ENCODE data around the gene TSPAN3.

The TSPAN3 gene

DNA sequence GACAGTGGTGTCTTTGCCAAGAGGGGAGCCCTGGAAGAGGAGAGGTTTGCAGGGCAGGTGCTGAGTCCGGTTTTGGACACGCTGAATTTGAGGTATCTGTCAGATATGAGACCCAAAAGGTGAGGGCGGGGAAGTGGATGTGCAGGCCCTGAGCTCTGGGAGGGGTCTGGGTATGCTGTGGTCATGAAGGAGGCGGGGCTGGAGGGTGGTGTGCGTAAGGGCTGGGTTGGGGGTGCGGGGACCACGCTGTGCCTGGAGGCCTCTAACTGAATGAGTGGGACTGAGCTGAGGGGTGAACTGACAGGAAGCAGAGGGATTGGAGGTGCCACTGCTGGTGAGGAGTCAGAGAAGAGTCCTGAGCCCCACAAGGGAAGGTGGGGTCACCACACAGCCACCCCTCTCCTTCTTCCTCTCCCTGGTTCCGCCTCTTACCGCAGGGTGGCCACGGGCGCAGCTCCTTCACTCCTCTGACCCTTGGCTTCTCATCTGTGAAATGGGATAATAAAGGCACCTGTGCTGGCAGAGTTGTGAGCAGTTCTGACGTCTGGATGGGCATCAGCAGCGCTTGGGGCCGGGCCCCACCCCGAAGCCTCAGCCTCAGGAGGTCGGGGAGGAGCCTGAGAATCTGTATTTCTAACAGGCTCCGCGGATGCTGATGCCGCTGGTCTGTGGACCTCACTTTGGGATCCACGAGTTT, 47.2 kb downstream of the TSPAN3 start:
- no peak for DNase-seq (ENCODE audit: low read depth)

DNA sequence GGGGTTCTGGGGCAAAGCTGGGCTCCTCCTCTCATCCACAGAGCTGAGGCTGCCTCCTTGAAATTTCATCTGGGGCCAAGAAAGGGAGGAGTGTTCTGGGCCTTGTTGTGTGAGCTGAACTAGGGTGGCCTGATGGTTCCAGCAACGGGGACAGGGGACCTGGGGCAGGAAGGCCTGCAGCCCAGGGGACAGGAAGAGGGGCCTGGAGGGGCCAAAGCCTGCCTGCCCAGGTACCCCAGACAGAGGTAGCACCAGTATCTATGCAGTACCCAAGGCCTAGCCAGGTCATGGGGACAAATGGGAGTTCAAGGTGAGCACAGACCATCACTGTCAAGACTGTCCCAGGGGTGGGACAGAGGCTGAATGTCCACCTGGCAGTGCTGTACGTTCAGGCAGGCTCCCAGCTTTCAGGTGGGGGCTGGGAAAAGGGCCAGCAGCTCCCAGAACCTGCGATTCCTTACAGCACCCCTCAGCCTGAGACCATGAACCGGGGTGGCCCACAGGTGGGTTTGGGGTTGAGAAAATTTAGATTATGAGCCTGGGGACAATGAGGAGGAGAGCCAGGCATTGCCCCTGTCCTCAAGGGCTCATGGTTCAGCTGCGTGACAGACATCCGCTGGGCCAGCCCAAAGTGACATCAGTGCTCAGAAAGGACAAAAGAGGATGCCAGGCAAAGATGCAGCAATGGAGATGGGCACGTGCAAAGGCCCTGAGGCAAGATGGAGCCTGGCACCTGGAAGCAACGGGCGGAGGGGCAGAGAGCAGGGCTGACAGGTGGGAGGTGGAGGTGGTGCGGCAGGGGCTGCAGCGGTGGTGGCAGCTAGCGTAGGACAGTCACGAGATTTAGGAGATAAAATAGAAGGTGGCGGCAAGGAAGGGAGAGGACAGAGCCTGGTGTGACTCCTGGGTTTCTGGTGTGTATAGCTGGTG, 48.0 kb downstream of the TSPAN3 start:
- DNase-seq (ENCODE audit: low read depth), result no peak

DNA sequence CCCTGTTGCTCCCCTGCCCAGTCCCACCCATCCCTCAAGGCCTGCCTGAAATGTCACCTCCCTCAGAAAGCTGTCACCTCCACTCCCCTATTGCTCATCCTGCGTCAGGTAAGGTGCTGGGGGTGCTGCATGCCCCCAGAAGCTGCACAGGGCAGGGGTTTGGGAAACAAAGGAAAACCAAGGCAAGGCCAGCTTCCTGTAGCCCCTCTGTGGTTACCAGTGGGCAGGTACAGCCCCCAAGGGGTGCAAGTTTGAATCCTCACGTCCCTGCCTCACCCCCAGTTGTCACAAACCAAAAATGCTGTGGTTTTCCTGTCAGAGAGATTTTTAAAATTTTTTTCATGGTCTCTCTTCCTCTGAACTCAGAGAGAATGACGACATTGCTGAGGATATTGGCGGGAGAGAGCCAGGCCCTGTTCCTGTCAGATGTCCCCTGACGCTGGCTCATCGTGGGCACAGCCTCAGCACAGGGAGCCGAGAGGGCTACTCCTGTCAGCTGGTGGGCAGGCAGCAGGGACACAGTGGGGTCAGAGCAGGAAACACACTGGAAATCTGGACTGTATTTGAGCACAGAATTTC, 49.0 kb downstream of the TSPAN3 start:
- DNase-seq (ENCODE audit: low read depth), result peak; percentile 40

DNA sequence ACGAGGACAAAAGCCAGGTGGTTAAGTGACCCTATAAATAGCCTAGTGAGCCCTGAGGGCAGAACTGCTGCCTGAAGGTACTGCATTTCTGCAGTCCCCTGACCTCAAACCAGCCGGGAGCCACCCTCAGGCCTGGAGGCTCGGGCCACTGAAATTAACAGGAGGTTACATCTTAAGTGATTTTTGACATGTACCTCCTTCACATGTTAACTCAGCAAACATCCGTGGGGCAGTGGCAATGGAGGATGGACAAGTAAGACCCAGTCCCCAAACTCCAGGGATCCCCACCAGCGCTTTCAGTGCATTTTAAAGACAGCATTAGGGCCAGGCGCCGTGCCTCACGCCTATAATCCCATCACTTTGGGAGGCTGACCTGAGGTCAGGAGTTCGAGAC, 49.8 kb downstream of the TSPAN3 start:
- DNase-seq (ENCODE audit: low read depth), result no peak

DNA sequence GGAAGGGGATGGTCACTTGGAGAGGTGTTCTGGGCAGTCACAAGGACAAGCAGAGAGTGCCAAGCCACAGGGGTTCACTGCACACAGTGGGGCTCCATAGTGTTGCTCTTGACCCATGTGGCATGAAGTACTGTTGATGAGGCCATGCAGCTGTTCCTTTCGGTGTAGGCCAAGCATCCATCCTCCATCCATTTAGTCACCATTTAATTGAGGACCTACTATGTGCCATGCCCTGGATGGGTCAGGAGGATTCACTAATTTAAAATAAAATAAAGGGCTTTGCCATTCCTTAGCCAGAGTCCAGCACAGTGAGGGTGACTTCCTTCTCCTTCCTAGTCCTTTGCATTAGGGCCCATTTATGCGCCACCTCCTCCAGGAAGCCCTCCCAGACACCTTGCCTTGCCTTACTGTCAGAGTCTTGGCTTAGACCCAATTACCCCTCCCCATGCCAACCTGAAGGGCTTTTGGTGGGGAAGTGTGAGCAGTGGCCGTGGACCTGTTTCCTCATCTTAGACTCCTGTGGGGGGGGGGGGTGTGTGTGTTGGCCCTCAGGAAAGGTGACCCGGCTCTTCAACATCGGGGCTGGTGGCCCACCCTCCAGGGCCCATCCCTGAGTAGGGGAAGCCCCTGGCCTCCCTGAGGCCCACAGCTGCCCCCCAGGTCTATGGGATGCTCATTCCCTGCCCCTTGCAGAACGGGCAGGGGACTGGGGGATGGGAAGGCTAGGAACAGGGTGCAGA, 50.4 kb downstream of the TSPAN3 start:
- no peak for DNase-seq (ENCODE audit: low read depth)

DNA sequence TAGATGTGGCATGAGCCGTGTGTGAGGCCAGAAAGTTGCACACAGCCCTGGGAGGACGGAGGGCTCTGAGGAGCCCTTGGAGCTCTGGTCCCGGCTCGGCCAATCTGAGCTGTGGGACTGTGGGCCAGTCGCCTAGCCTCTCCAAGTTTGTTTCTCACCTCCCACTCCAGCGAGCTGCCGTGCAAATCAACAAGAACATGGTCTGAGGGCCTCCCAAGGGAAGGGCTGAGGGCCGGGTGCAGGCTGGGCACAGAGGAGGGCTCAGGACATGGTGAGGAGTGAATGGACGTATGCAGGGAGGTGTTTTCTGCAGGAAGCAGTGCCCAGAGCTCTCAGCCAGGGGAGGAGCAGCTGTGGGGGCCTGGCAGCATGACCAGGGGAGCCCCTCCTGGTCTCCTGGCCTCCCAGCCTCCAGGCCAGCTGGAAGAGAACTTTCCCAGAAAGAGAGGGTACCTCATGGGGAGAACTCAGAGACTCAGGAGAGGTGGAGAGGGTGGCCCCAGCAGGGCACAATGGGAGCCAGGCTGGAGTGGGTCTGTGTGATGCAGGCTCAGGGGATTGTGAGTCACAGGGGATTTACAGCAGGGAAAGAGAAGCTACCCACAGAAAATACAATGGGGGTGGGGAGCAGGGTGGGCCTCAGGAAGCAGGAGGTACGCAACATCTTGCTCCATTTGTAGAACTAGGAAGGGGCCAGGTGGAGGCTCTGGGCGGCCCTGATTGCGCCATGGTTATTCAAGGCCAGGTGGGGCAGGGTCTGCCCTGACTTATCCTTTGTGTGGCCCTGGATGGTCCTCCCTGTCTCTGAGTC, 51.2 kb downstream of the TSPAN3 start:
- no peak for DNase-seq (ENCODE audit: low read depth)

DNA sequence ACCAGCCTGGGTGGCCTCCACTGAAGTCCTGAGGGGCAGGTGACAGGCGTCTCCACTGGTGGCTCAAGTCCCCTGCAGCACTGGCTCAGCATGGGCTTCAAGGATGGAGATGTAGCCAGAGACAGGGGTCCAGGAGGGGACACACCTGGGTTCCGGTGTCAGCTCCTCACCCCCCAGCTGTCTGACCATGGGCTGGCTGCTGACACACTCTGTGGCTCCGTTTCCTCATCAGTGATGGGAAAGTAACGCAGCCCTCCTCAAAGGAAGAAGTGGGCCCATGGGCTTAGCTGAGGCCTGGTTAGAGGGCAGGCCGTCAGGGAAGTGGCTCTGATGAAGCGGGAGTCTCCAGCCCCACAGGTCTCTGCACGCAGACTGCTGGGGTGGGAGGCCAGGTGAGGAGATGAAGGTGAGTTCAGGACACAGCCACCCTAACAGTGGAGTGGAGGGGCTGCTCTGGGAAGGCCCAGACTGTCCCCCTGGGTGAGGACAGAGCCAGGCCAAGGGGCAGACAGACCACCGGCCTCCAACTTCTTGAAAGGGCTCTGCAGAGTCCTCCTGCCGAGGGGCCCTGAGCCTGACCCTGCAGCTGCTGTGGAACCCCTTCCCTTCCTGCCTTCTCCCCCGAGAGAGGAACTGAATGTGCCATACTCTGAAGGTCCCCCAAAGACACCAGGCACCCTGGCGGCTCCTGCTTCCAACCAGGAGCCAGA, 52.0 kb downstream of the TSPAN3 start:
- no peak for DNase-seq (ENCODE audit: low read depth)

DNA sequence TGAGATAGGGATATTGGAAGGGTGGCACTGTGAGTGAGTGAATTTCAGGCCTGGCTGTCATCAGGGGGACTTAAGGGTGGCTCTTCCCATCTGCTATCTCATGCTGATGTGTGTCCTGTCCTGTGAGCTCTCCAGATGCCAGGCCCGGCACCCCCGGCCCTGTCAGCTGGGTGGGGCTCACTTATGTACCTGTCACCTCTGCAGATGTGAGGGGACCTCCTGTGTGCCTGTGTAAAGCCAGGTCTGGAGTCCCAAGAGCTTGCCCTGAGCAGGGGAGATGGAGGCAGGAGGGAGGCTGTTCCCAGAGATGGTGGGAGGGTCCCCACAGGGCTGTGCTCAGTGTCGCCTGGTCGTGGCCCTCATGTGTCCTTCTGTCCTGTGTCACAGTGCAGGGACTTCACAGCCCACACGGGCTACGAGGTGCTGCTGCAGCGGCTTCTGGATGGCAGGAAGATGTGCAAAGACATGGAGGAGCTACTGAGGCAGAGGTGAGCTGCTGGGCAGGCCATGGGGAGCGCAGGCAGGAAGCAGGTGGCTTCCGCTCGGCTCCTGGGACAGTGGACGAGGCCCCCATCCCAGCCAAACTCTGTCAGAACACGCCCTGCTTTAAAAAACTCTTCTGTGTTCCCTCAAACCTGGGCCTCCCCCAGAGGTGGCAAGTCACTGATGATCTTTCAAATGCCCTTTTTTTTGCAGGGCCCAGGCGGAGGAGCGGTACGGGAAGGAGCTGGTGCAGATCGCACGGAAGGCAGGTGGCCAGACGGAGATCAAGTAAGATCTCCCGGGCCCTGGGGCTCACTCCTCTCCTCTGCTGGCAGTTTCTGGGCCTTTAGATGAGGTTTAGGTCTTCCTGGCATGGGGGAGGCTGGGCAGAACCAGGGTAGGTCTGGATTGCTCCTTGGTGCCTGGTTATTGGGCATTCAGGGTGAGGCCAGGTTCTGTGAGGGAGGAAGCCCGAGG, 52.9 kb downstream of the TSPAN3 start:
- DNase-seq (ENCODE audit: low read depth), result no peak

DNA sequence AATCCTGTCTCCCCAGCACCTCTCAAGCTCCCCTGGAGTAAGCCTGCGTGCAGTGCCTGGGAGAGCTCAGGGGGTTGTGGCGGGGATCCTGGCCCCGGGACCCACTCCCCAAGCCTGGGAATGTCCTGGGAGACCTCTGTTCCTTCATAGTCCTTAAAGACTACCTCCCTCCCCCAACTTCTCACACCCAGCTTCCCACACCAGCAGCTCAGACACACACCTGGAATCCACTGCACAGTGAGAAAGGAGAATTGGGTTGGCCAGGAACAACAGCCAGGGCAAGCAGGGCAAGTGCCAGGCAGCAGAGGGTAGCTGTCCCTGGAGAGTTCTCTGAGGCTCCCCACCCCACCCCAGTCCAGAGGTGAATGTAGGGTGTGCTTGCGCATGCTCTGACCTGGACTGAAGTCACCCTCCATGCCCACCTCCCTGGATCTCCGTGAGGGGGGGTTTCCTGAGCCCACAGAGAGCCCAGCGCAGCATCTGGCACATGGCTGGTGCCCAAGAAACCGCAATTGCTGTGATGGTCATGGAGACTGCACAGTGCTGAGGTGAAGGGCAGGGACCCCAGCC, 53.7 kb downstream of the TSPAN3 start:
- no peak for DNase-seq (ENCODE audit: low read depth)

DNA sequence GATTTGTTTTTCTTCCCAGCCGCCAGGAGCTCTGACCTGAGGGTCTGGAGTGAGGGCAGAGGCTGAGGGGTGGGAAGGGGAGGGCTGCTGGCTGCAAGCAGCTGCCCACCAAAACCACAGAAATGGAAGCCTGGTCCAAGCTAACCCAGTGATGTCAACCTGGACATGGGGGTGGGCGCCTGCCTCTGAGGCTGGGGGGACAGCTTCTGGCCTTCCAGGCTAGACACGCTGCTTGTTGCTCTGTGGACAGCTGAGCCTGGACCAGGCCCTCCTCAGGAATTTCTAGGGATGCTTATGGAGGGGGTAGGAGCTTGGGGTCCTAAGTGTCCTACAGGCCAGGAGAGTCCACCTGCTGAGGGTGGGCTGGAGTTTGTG, 54.6 kb downstream of the TSPAN3 start:
- DNase-seq (ENCODE audit: low read depth), result no peak

DNA sequence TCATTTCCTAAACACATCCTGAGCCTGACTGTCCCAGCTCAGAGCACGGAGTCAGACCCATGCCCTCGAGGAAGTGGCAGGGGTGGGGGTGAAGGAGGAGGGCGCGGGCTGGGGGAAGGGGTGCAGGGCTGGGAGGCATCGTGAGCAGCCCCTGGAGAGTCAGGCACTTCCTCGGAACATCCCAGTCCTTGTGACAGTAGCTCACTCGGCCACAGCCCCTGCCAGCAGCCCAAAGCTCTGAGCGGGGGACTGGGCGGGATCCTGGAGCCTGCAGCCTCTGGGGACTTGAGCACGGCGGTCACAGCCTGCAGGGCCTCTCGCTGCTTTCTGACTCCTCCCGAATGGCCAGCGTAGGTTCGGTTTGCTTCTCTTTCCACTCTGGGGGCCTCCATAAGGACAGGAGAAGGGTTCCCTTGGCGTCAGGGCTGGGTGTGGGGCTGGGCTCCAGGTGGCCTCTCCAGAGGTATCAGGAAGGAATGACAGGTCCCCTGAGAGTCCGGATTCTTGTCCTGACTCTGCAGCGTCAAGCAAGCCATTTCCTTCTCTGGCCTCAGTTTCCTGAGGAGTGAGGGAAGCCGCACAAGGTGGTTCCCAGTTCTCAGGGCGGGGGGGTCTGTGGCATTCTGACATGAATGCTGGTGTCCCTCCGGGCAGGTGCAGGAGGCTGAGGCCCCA, 55.1 kb downstream of the TSPAN3 start:
- no peak for DNase-seq (ENCODE audit: low read depth)

DNA sequence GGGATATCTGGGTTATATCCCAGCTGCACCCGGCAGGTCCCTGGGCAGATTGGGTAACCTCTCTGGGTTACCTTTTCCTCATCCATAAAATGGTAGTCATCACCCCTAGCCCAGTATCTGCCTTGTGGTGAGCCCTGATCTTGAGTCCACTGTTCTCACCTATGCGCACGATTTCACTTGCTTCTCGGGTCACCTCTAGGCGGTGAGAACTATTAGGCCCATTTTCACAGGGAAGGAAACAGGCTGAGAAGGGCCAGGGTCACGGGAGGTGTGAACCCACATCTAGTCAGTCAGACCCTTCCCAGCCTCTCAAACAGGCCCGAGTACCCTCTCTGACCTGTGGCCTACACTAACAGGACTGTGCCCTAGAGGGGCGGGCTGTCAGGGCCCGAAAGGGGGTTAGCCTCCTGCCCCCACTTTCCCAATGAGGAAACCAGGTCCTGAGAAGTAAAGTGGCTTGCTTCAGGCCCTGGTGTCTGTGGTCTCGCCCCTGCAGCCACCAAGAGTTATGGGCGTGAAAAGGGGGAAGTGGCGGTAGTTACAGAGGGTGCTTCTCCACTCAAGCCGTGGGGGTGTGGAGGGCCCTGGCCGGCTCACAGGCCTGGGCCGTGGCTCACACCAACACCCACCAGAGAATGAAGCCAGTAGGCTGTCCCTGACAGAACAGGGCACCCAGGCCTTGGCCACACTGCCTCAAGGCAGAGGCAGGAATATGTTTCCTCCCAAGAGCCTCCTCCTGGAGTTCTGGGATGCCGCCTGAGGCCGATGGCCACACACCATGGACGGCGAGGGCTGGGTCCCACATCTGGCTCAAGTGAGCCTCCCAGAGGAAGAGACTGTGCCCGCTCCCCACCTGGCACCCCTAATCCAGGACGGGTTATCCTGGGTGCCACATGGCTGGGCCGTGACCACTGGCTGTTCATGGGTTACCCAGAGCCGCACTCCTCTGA, 56.5 kb downstream of the TSPAN3 start:
- DNase-seq (ENCODE audit: low read depth), result no peak

DNA sequence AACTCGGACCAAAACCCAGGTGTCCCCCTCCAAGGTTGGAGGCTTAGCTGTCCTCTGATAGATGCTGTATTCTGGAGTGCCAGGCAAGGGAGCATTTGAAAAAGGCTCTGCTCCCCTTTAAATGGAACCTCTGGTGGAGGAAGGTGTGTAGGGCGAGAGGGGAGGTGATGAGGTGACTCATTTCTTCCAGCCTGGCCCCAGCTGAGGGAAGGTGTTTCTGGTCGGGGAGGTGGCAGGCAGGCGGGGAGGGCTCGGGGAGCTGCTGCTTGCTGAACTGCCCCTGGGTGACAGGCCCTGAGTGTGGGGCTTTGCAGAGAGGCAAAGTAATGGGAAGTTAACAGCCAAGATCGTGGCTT, 57.2 kb downstream of the TSPAN3 start:
- peak; percentile 88 for DNase-seq (ENCODE audit: low read depth)

DNA sequence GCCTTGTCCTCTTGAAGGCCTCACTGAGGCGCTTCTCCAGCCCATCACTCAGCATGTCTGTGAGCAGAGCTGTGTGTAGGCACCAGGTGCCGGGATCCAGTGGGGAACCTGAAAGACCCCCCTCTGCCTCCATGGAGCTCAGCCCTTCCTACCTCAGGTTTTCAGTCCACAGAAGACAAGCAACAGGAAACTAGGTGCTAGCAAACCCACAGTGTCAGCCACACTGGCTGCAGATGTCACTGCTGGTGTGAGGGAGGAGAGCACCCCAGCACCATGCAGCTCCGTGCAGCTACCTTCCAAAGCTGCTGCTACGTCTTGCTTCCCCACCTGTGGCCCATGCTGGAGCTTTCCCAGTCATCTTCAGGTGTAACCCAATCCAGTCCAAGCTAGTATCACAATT, 58.0 kb downstream of the TSPAN3 start:
- DNase-seq (ENCODE audit: low read depth), result peak; percentile 39

DNA sequence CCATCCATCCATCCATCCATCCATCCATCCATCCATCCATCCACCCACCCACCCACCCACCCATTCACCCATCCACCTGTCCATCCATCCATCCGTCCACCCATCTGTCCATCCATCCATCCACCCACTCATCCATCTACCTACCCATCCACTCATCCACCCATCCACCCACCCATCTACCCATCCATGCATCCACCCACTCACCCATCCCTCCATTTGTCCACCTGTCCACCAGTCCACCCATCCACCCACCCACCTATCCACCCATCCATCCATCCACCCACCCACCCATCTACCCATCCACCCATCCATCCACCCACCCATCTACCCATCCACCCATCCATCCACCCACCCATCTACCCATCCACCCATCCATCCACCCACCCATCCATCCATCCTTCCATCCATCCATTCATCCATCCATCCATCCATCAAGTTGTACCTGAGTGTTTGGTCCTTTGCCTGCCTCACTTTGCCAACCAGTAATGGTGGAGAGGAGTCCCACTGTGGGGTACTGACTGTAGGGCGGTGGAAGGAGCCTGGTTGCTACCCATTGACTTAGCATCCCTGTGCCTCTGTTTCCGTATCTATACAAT, 58.7 kb downstream of the TSPAN3 start:
- DNase-seq (ENCODE audit: low read depth), result no peak

DNA sequence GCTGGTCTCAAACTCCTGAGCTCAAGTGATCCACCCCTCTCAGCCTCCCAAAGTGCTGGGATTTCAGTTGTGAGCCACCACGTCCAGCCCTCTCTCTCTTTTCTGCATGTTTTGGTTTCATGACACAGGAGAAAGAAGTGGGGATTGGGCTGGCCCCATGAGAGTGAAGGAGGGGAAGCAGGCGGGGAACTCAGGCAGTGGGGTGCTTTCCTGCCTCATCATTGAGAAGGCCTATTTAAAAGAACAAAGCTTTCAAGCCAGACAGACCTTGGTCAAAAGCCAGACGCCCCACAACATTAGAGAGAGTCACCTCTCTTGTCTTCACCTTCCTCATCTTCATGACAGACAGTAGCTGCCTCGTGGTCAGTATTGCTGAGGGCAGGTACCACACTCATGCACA, 60.1 kb downstream of the TSPAN3 start:
- no peak for DNase-seq (ENCODE audit: low read depth)

DNA sequence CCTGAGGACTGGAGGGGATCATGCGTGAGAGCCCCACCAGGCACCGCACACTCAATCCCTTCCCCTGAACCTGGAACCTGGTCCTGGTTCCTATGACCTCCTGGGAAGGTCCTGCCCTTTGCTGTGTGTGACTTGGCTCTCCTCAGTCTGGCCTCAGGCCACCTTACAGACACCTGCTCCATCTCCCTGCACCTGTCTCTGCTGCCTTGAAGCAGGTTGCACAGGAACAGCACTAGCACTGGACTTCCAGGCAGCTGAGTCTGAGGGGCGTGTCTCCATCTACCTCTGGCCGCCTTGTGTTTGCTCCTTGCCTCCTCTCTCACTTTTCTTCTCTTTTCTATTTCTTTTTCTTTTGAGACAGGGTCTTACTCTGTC, 60.6 kb downstream of the TSPAN3 start:
- DNase-seq (ENCODE audit: low read depth), result no peak

Measured in activated gamma-delta T cell treated with anti-CD3 and anti-CD28 coated beads, Interleukin-2, amount 50 U/mL, for 16 hours (primary cell).